HCT116 (cell line): ENCODE data around the gene CAV1. TPM values are rescaled to one million over a fixed set of nuclear protein-coding genes. Genes with fewer than 3 reads are reported as not detected.

ENCODE experiments used
- ATAC-seq: fragments of 200-7000 bp; cut with Tn5 transposase; 2 replicates; pipeline ENCODE4 v1.9.1; 2020; ENCODE audit warnings: mild to moderate bottlenecking, moderate library complexity
- BruUV-seq: library from RNA; stranded (reverse); fragments of 400-500 nt; replicated peaks from 2 replicates; lab custom pipeline; 2021; lab: Mats Ljungman, UMichigan
- CTCF ChIA-PET: fragments of 300-600 bp; sonication (Branson Sonifier 250); formaldehyde crosslinking; loops from one replicate; lab custom pipeline; 2021; ENCODE audit warnings: antibody characterized with exemption; lab: Charles Lee
- POLR2A ChIA-PET: fragments of 300-600, 350-600 bp; sonication (Branson Sonifier 250); formaldehyde crosslinking; loops from one replicate; lab custom pipeline; 2021; ENCODE audit warnings: antibody characterized with exemption; lab: Charles Lee
- RAD21 ChIA-PET, 2 experiments: fragments of 300-600 bp; sonication (Branson Sonifier 250); formaldehyde crosslinking; loops; one replicate each; lab custom pipeline; 2023; ENCODE audit warnings: low total read pairs in 2 of 2; ENCODE audit not compliant: uncharacterized antibody in 2 of 2, unreplicated experiment in 2 of 2, low non-redundant PET in 1 of 2; lab: Charles Lee
- DNase-seq: peaks from one replicate; pipeline ENCODE4 v3.0.0-alpha.2; 2010; ENCODE audit warnings: low read depth, low spot score
- H2AFZ ChIP-seq: fragments of 200-600 bp; shearing (Covaris generic), sonication (generic); 2 replicates; pipeline ENCODE4 v1.6.1; 2017; ENCODE audit warnings: low read depth, mixed run types, mixed read lengths, antibody characterized with exemption, low read length; ENCODE audit not compliant: poor library complexity, severe bottlenecking
- H3K27ac ChIP-seq: 2 replicates; pipeline ENCODE4 v1.5.1; 2012; ENCODE audit warnings: low read depth, low read length
- H3K27me3 ChIP-seq: fragments of 200-600 bp; sonication (generic); 2 replicates; pipeline ENCODE4 v1.6.1; 2016; ENCODE audit warnings: mixed run types, low read length, mixed read lengths; ENCODE audit not compliant: insufficient read depth
- H3K36me3 ChIP-seq, 2 experiments: fragments of 200-500 bp in 1 of 2; fragments of 200-600 bp in 1 of 2; sonication (Bioruptor generic) in 1 of 2; sonication (generic) in 1 of 2; 2 replicates each; pipeline versions ENCODE4 v1.5.1 to v1.6.1; 2014 to 2016; ENCODE audit warnings: low read length in 2 of 2, inconsistent platforms in 1 of 2, mixed read lengths in 1 of 2, mixed run types in 1 of 2; ENCODE audit not compliant: insufficient read depth in 2 of 2, control insufficient read depth in 1 of 2
- H3K4me1 ChIP-seq, 2 experiments: fragments of 200-600 bp in 1 of 2; sonication (generic) in 1 of 2; 2 replicates each; pipeline versions ENCODE4 v1.5.1 to v1.6.1; 2012 to 2017; ENCODE audit warnings: low read length in 2 of 2, inconsistent platforms in 1 of 2, mild to moderate bottlenecking in 1 of 2, mixed read lengths in 1 of 2, mixed run types in 1 of 2, moderate library complexity in 1 of 2; ENCODE audit not compliant: insufficient read depth in 2 of 2, control insufficient read depth in 1 of 2
- H3K4me2 ChIP-seq: fragments of 200-600 bp; sonication (generic); 2 replicates; pipeline ENCODE4 v1.6.1; 2017; ENCODE audit warnings: mixed run types, low read length, mixed read lengths
- H3K4me3 ChIP-seq, 2 experiments: fragments of 200-600 bp in 1 of 2; sonication (generic) in 1 of 2; replicated peaks in 1 of 2; 2 replicates each; pipeline ENCODE4 v1.5.1; 2011 to 2016; ENCODE audit warnings: low read length in 2 of 2, control low read depth in 1 of 2, low read depth in 1 of 2, mild to moderate bottlenecking in 1 of 2, mixed read lengths in 1 of 2, mixed run types in 1 of 2
- H3K79me2 ChIP-seq: fragments of 200-600 bp; sonication (generic); 2 replicates; pipeline ENCODE4 v1.6.1; 2017; ENCODE audit warnings: mild to moderate bottlenecking, mixed run types, low read length, moderate library complexity, mixed read lengths; ENCODE audit not compliant: insufficient read depth
- H3K9ac ChIP-seq: fragments of 200-600 bp; sonication (generic); 2 replicates; pipeline ENCODE4 v1.6.1; 2016; ENCODE audit warnings: low read length, mixed read lengths
- H3K9me2 ChIP-seq: fragments of 200-600 bp; sonication (generic), shearing (Covaris generic); 2 replicates; pipeline ENCODE4 v1.6.1; 2017; ENCODE audit warnings: mixed run types, mild to moderate bottlenecking, moderate library complexity; ENCODE audit not compliant: insufficient read depth
- H3K9me3 ChIP-seq, 2 experiments: fragments of 200-500 bp in 1 of 2; fragments of 200-600 bp in 1 of 2; sonication (Bioruptor generic) in 1 of 2; sonication (generic) in 1 of 2; 2 replicates each; pipeline ENCODE4 v1.6.1; 2014 to 2017; ENCODE audit warnings: low read length in 2 of 2, mixed read lengths in 2 of 2, inconsistent platforms in 1 of 2, low read depth in 1 of 2, mild to moderate bottlenecking in 1 of 2, mixed run types in 1 of 2, moderate library complexity in 1 of 2; ENCODE audit not compliant: control insufficient read depth in 1 of 2, insufficient read depth in 1 of 2
- H4K20me1 ChIP-seq: fragments of 200-600 bp; sonication (generic), shearing (Covaris generic); 2 replicates; pipeline ENCODE4 v1.6.1; 2017; ENCODE audit warnings: mixed run types, mild to moderate bottlenecking, moderate library complexity; ENCODE audit not compliant: insufficient read depth
- ATF3 ChIP-seq: IDR thresholded peaks from 2 replicates; pipeline ENCODE4 v1.6.1; 2012
- CBX3 ChIP-seq: IDR thresholded peaks from 2 replicates; pipeline ENCODE4 v1.6.1; 2012; ENCODE audit warnings: low read depth
- CTCF ChIP-seq, 3 experiments: fragments of 200-600 bp in 1 of 3; sonication (generic) in 1 of 3; IDR thresholded peaks in 2 of 3; conservative IDR thresholded peaks in 1 of 3; 2 replicates each; pipeline ENCODE4 v1.5.1; 2012 to 2017; ENCODE audit warnings: low read depth in 2 of 3, low read length in 2 of 3, antibody characterized with exemption in 1 of 3, borderline replicate concordance in 1 of 3, control low read depth in 1 of 3, mild to moderate bottlenecking in 1 of 3, mixed read lengths in 1 of 3, mixed run types in 1 of 3, moderate library complexity in 1 of 3; ENCODE audit not compliant: insufficient read depth in 1 of 3
- EGR1 ChIP-seq: IDR thresholded peaks from 2 replicates; pipeline ENCODE4 v1.6.1; 2012; ENCODE audit warnings: low read depth
- EZH2 ChIP-seq: fragments of 200-600 bp; sonication (generic); IDR thresholded peaks from 2 replicates; pipeline ENCODE4 v1.6.1; 2017; ENCODE audit warnings: antibody characterized with exemption, mixed run types
- EZH2phosphoT487 ChIP-seq: fragments of 200-600 bp; IDR thresholded peaks from 2 replicates; pipeline ENCODE4 v1.6.1; 2018; ENCODE audit warnings: antibody characterized with exemption, borderline replicate concordance
- FOSL1 ChIP-seq: IDR thresholded peaks from 2 replicates; pipeline ENCODE4 v1.6.1; 2012; ENCODE audit warnings: low read depth
- POLR2A ChIP-seq: IDR thresholded peaks from 2 replicates; pipeline ENCODE4 v1.7.0; 2011; ENCODE audit warnings: borderline replicate concordance; ENCODE audit not compliant: insufficient read depth, insufficient read length; ENCODE audit errors: extremely low read depth
- RAD21 ChIP-seq: IDR thresholded peaks from 2 replicates; pipeline ENCODE4 v1.6.1; 2012; ENCODE audit warnings: low read depth, mild to moderate bottlenecking
- REST ChIP-seq: IDR thresholded peaks from 2 replicates; pipeline ENCODE4 v1.6.1; 2012; ENCODE audit warnings: low read depth
- SIN3A ChIP-seq: IDR thresholded peaks from 2 replicates; pipeline ENCODE4 v1.6.1; 2012; ENCODE audit warnings: low read depth
- SP1 ChIP-seq: IDR thresholded peaks from 2 replicates; pipeline ENCODE4 v1.6.1; 2012; ENCODE audit warnings: low read depth
- SRF ChIP-seq: IDR thresholded peaks from 2 replicates; pipeline ENCODE4 v1.6.1; 2012; ENCODE audit warnings: low read depth
- TCF7L2 ChIP-seq: IDR thresholded peaks from 2 replicates; pipeline ENCODE4 v1.7.0; 2011; ENCODE audit warnings: borderline replicate concordance, inconsistent platforms; ENCODE audit not compliant: insufficient read depth, insufficient read length; ENCODE audit errors: extremely low read depth
- YY1 ChIP-seq: IDR thresholded peaks from 2 replicates; pipeline ENCODE4 v1.6.1; 2011; ENCODE audit warnings: low read length, low read depth, moderate library complexity, mild to moderate bottlenecking; ENCODE audit not compliant: insufficient replicate concordance; ENCODE audit errors: extremely low read depth
- ZFX ChIP-seq: fragments of 450-650 bp; IDR thresholded peaks from 2 replicates; pipeline ENCODE4 v1.6.1; 2017
- ZNF274 ChIP-seq: fragments of 200-500 bp; sonication (Bioruptor generic); IDR thresholded peaks from 2 replicates; pipeline ENCODE4 v1.6.1; 2014; ENCODE audit warnings: mild to moderate bottlenecking, low read depth, low read length, inconsistent platforms
- intact Hi-C: fragments of 100-400 bp; cut with micrococcal nuclease; formaldehyde crosslinking; loops from 2 replicates; pipeline ENCODE4 v1.10.0; 2022
- total RNA-seq: library from RNA; stranded (reverse); gene quantifications from one replicate; pipeline ENCODE4 v1.2.1, GENCODE V29; 2021; ENCODE audit not compliant: unreplicated experiment

The CAV1 gene
- total RNA-seq, 1 experiment from 2014 or later: 298 TPM

- H3K4me2 ChIP-seq: peak overlapping the region; percentile 99
- ChIA-PET POLR2A (interaction anchor here (0.7 to 2.5 kb wide), 17 partner anchors 8 to 316 kb away, joined by 3 to 12 read pairs (median 4); partner anchors contain the start of genes CAV2 and TES), CTCF (interaction anchor here (0.6 to 3.0 kb wide), 22 partner anchors 10 to 346 kb away, joined by 3 to 15 read pairs (median 4); no protein-coding TSS in a partner anchor), RAD21 (interaction anchor here (0.6 to 1.8 kb wide), 5 partner anchors 27 to 97 kb away, joined by 3 to 6 read pairs (median 5); partner anchors contain the start of gene CAV2 (in 2 of the 2))
- no peaks in the 10 kb centered on the region for H3K9me2 ChIP-seq
- H3K79me2 ChIP-seq: peaks cover 63% of the 10 kb centered on the region
- peak overlapping the region; percentile 84 to 89 for H3K4me3 ChIP-seq
- H3K9ac ChIP-seq: peak overlapping the region; percentile 98
- H3K27ac ChIP-seq: peak overlapping the region; percentile 100
- H3K27me3 ChIP-seq: no peaks in the 10 kb centered on the region
- no peak for DNase-seq
- H3K4me1 ChIP-seq: peaks cover 47 to 79% of the 10 kb centered on the region in 2 experiments
- TSS peak; percentile 46 for BruUV-seq
- no peak overlapping the region for H2AFZ ChIP-seq
- H3K9me3 ChIP-seq: no peaks in the 10 kb centered on the region
- peaks cover 2 to 32% of the 10 kb centered on the region in 2 experiments; a peak in 2 of 4 replicates for H3K36me3 ChIP-seq
- peak; percentile 68 for ATAC-seq
- H4K20me1 ChIP-seq: no peaks in the 10 kb centered on the region
- intact Hi-C loops: loop anchor here (1.0 to 5.0 kb wide), 5 partner anchors 61 to 281 kb away; no protein-coding TSS in a partner anchor
- no peak for TF ChIP-seq EZH2phosphoT487
- TF ChIP-seq EZH2: no peak
- TF ChIP-seq TCF7L2: peak; percentile 57
- no peak for TF ChIP-seq ATF3
- TF ChIP-seq EGR1: no peak
- TF ChIP-seq SIN3A: no peak
- no peak for TF ChIP-seq REST
- TF ChIP-seq SRF: no peak
- peak in 2 of 3 experiments; percentile 68 to 78; a peak in 4 of 6 replicates for TF ChIP-seq CTCF (IDR thresholded peaks at IDR 0.05 in 2 of 3, conservative IDR thresholded peaks at IDR 0.05 in 1 of 3; ENCODE audit: borderline replicate concordance in 1 of 3, insufficient read depth in 1 of 3, low read depth in 2 of 3, low read length in 2 of 3)
- no peak for TF ChIP-seq RAD21
- TF ChIP-seq CBX3: no peak
- no peak for TF ChIP-seq ZNF274
- no peak for TF ChIP-seq FOSL1
- TF ChIP-seq SP1: no peak
- TF ChIP-seq ZFX: peak; percentile 34; the same call in 1 of the 2 replicates
- TF ChIP-seq POLR2A: peak; percentile 67
- TF ChIP-seq YY1: peak; percentile 57
Measured at GRCh38 chr7:116525913-116526861, 1.4 kb downstream of the CAV1 start.
